ENCODE data around the gene SCYL3.

The SCYL3 gene

GRCh38 chr1:169882039-169882511 is 11.6 kb downstream of the SCYL3 start:
- DNase-seq (ENCODE audit: low read depth): no peak
- H3K4me3 ChIP-seq (ENCODE audit: low read length): no peak overlapping the region
- TF ChIP-seq CTCF (conservative IDR thresholded peaks at IDR 0.05; ENCODE audit: low read length): no peak

- H3K4me3 ChIP-seq (ENCODE audit: low read length): no peak overlapping the region
- no peak for DNase-seq (ENCODE audit: low read depth)
- no peak for TF ChIP-seq CTCF (conservative IDR thresholded peaks at IDR 0.05; ENCODE audit: low read length)
Measured at GRCh38 chr1:169879034-169879840, 14.5 kb downstream of the SCYL3 start.

- no peak for DNase-seq (ENCODE audit: low read depth)
- TF ChIP-seq CTCF (conservative IDR thresholded peaks at IDR 0.05; ENCODE audit: low read length): no peak
- H3K4me3 ChIP-seq (ENCODE audit: low read length): no peak overlapping the region
Measured at GRCh38 chr1:169878498-169878897, 15.2 kb downstream of the SCYL3 start.

GRCh38 chr1:169877800-169878491 is 15.8 kb downstream of the SCYL3 start:
- no peak for TF ChIP-seq CTCF (conservative IDR thresholded peaks at IDR 0.05; ENCODE audit: low read length)
- peak; percentile 18 for DNase-seq (ENCODE audit: low read depth)
- H3K4me3 ChIP-seq (ENCODE audit: low read length): no peak overlapping the region

GRCh38 chr1:169874229-169874628 is 19.5 kb downstream of the SCYL3 start:
- DNase-seq (ENCODE audit: low read depth): peak; percentile 82
- TF ChIP-seq CTCF (conservative IDR thresholded peaks at IDR 0.05; ENCODE audit: low read length): no peak
- no peak overlapping the region for H3K4me3 ChIP-seq (ENCODE audit: low read length)

- TF ChIP-seq CTCF (conservative IDR thresholded peaks at IDR 0.05; ENCODE audit: low read length): no peak
- no peak overlapping the region for H3K4me3 ChIP-seq (ENCODE audit: low read length)
- no peak for DNase-seq (ENCODE audit: low read depth)
Measured at GRCh38 chr1:169873582-169874199, 20.0 kb downstream of the SCYL3 start.

Data from AG10803 (cell line).